KMS-11 (cell line): Measurements from ENCODE around the gene ITGB4.
A peak's percentile ranks its signal among the peaks of the same experiment; 100 is the strongest.

Experiments used
- H2AFZ ChIP-seq: fragments of 200-600 bp; sonication (generic); 2 replicates; pipeline ENCODE4 v1.6.1; 2016; ENCODE audit warnings: antibody characterized with exemption, mixed run types, low read depth
- H3K27ac ChIP-seq: fragments of 200-600 bp; sonication (generic); 2 replicates; pipeline ENCODE4 v1.6.1; 2016; ENCODE audit warnings: mild to moderate bottlenecking, mixed run types
- H3K27me3 ChIP-seq: fragments of 200-600 bp; sonication (generic); 2 replicates; pipeline ENCODE4 v1.6.1; 2017; ENCODE audit warnings: mild to moderate bottlenecking, low read depth, mixed run types, moderate library complexity; ENCODE audit not compliant: insufficient read depth
- H3K36me3 ChIP-seq: fragments of 200-600 bp; sonication (generic); 2 replicates; pipeline ENCODE4 v1.6.1; 2017; ENCODE audit warnings: mild to moderate bottlenecking, mixed run types; ENCODE audit not compliant: insufficient read depth
- H3K4me1 ChIP-seq: fragments of 200-600 bp; sonication (generic); 2 replicates; pipeline ENCODE4 v1.6.1; 2016; ENCODE audit warnings: mild to moderate bottlenecking, low read depth, mixed run types; ENCODE audit not compliant: poor library complexity, severe bottlenecking
- H3K4me2 ChIP-seq: fragments of 200-600 bp; sonication (generic); 2 replicates; pipeline ENCODE4 v1.7.0; 2016; ENCODE audit warnings: mild to moderate bottlenecking, mixed run types
- H3K4me3 ChIP-seq: fragments of 200-600 bp; sonication (generic); IDR thresholded peaks from 2 replicates; pipeline ENCODE4 v1.6.1; 2017; ENCODE audit warnings: low read depth, low read length, mixed read lengths; ENCODE audit not compliant: insufficient read depth
- H3K79me2 ChIP-seq: fragments of 200-600 bp; sonication (generic); 2 replicates; pipeline ENCODE4 v1.6.1; 2016; ENCODE audit warnings: low read depth, mixed run types; ENCODE audit not compliant: insufficient read depth
- H3K9ac ChIP-seq: fragments of 200-600 bp; sonication (generic); 2 replicates; pipeline ENCODE4 v1.6.1; 2016; ENCODE audit warnings: mild to moderate bottlenecking, mixed run types
- H4K20me1 ChIP-seq: fragments of 200-600 bp; sonication (generic); 2 replicates; pipeline ENCODE4 v1.6.1; 2016; ENCODE audit warnings: mild to moderate bottlenecking, mixed run types; ENCODE audit not compliant: insufficient read depth
- TF ChIP-seq, protein P1 (sequence below): fragments of 200-600 bp; sonication (generic); conservative IDR thresholded peaks from 2 replicates; pipeline ENCODE4 v1.6.1; 2017; ENCODE audit warnings: low read depth, mild to moderate bottlenecking, antibody characterized with exemption, low read length, moderate library complexity, mixed read lengths

The ITGB4 gene

DNA sequence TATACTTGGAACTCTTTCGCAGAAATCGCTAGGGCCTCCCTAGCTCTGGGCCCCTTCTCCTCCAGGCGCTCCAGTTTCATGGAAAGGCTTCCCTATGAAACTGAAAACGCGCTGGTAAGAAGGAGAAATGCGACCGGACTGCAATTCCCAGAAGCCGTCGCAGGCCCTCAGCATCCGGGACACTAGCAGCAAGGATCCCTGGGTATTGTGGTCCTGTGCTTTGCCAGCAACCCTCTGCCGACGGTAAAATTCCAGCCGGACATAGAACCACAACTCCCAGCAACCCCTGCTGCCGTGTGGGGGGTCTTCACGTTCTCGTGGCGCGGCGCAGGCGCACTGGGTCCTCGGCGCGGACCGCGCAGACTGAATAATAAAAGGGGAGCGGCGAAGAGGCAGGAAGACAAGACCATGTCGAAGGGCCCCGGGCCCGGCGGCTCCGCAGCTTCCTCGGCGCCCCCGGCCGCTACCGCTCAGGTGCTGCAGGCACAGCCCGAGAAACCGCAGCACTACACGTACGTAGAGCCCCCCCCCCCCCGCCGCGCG is 63.3 kb downstream of the ITGB4 start, which contains the start of gene UNK:
Gene UNK, plus strand, starts transcription at position 334 of the 543 bp plus-strand sequence. Its CDS starts 75 bp downstream, at position 409.
- TF ChIP-seq, protein P1, sequence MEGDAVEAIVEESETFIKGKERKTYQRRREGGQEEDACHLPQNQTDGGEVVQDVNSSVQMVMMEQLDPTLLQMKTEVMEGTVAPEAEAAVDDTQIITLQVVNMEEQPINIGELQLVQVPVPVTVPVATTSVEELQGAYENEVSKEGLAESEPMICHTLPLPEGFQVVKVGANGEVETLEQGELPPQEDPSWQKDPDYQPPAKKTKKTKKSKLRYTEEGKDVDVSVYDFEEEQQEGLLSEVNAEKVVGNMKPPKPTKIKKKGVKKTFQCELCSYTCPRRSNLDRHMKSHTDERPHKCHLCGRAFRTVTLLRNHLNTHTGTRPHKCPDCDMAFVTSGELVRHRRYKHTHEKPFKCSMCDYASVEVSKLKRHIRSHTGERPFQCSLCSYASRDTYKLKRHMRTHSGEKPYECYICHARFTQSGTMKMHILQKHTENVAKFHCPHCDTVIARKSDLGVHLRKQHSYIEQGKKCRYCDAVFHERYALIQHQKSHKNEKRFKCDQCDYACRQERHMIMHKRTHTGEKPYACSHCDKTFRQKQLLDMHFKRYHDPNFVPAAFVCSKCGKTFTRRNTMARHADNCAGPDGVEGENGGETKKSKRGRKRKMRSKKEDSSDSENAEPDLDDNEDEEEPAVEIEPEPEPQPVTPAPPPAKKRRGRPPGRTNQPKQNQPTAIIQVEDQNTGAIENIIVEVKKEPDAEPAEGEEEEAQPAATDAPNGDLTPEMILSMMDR, result no peak
- Histone ChIP-seq H3K9ac (peak within 1 kb of the TSS; percentile 96), H3K4me3 (no peak within 1 kb of the TSS), H3K27me3 (no peaks in the 10 kb centered on the region), H3K36me3 (no peaks in the 10 kb centered on the region), H4K20me1 (no peaks in the 10 kb centered on the region), H3K4me2 (peak within 1 kb of the TSS; percentile 97), H3K4me1 (peaks cover 39% of the 10 kb centered on the region), H3K79me2 (peaks cover 30% of the 10 kb centered on the region), H2AFZ (peak within 1 kb of the TSS; percentile 82), H3K27ac (peak within 1 kb of the TSS; percentile 98)

GRCh38 chr17:75785016-75785890 is 64.0 kb downstream of the ITGB4 start:
- no peaks in the 10 kb centered on the region for H4K20me1 ChIP-seq
- peaks cover 34% of the 10 kb centered on the region for H3K79me2 ChIP-seq

GRCh38 chr17:75791254-75791653 is 70.0 kb downstream of the ITGB4 start:
- H2AFZ ChIP-seq, result no peak overlapping the region
- H3K79me2 ChIP-seq, result peaks cover 26% of the 10 kb centered on the region; the same call in 1 of the 2 replicates
- H3K36me3 ChIP-seq, result no peaks in the 10 kb centered on the region
- no peak overlapping the region for H3K4me3 ChIP-seq
- H3K4me1 ChIP-seq, result peaks cover under 1% of the 10 kb centered on the region
- no peak overlapping the region for H3K27ac ChIP-seq
- H3K9ac ChIP-seq, result no peak overlapping the region
- no peak overlapping the region for H3K4me2 ChIP-seq
- no peaks in the 10 kb centered on the region for H4K20me1 ChIP-seq
- TF ChIP-seq, protein P1, result no peak
- H3K27me3 ChIP-seq, result no peaks in the 10 kb centered on the region

More at GRCh38 chr17:75785016-75785890, 64.0 kb downstream of the ITGB4 start:
- peak overlapping the region; percentile 77 for H3K4me2 ChIP-seq
- no peaks in the 10 kb centered on the region for H3K27me3 ChIP-seq
- peak overlapping the region; percentile 96 for H3K9ac ChIP-seq
- peak overlapping the region; percentile 82 for H2AFZ ChIP-seq
- H3K36me3 ChIP-seq, result no peaks in the 10 kb centered on the region
- H3K4me3 ChIP-seq, result no peak overlapping the region
- H3K27ac ChIP-seq, result peak overlapping the region; percentile 98
- peaks cover 36% of the 10 kb centered on the region for H3K4me1 ChIP-seq
- TF ChIP-seq, protein P1, result no peak

GRCh38 chr17:75793460-75793859 is 72.2 kb downstream of the ITGB4 start:
- Histone ChIP-seq H3K79me2 (peaks cover 6% of the 10 kb centered on the region; the same call in 1 of the 2 replicates), H3K9ac (no peak overlapping the region), H3K4me1 (no peaks in the 10 kb centered on the region), H2AFZ (no peak overlapping the region), H3K27me3 (no peaks in the 10 kb centered on the region), H3K27ac (no peak overlapping the region), H4K20me1 (no peaks in the 10 kb centered on the region), H3K4me3 (no peak overlapping the region), H3K36me3 (no peaks in the 10 kb centered on the region), H3K4me2 (no peak overlapping the region)
- TF ChIP-seq, protein P1, result no peak
